Skeletal muscle satellite cell (primary cell): Measurements from ENCODE around the gene KCNB1.

ENCODE experiments used
- H3K27me3 ChIP-seq: 2 replicates; pipeline ENCODE4 v1.7.0; 2013; ENCODE audit warnings: low read length; ENCODE audit not compliant: control insufficient read depth, insufficient read depth
- H3K36me3 ChIP-seq: 2 replicates; pipeline ENCODE4 v1.7.0; 2013; ENCODE audit warnings: mild to moderate bottlenecking, control low read depth, low read length; ENCODE audit not compliant: insufficient read depth
- H3K4me1 ChIP-seq: 2 replicates; pipeline ENCODE4 v1.7.0; 2013; ENCODE audit warnings: low read length; ENCODE audit not compliant: control insufficient read depth, insufficient read depth
- H3K4me2 ChIP-seq: 2 replicates; pipeline ENCODE4 v1.7.0; 2013; ENCODE audit warnings: mild to moderate bottlenecking, low read length
- H3K4me3 ChIP-seq: 2 replicates; pipeline ENCODE4 v1.7.0; 2013; ENCODE audit warnings: low read length
- H3K9ac ChIP-seq: 2 replicates; pipeline ENCODE4 v1.7.0; 2013; ENCODE audit warnings: mild to moderate bottlenecking, low read depth, low read length, moderate library complexity
- H3K9me3 ChIP-seq: replicated peaks from 2 replicates; pipeline ENCODE4 v1.7.0; 2013; ENCODE audit warnings: mild to moderate bottlenecking, control low read depth, low read length

Gene KCNB1

DNA sequence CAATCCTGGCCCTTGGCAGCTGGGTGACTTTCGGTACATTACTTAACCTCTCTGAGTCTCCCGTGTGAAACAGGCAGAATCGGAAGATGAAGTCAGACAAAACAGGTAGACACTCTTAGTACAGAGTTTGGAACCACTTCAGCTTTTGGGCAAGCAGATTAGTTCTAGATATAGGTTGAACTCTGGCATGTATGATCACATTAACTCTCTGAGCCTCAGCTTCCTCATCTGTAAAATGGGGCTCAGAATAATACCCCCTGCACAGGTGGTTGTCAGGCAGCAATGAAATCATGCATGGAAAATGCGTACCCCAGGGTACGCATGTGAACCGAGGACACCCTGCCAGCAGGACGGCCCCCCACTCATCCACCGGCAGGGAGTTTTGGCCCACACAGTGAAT lies 87.7 kb downstream of the KCNB1 start:
- peaks cover 9% of the 10 kb centered on the region for H3K4me1 ChIP-seq
- no peak overlapping the region for H3K9ac ChIP-seq
- no peak overlapping the region for H3K4me3 ChIP-seq
- H3K4me2 ChIP-seq, result no peak overlapping the region
- H3K27me3 ChIP-seq, result peaks cover 27% of the 10 kb centered on the region
- no peaks in the 10 kb centered on the region for H3K9me3 ChIP-seq
- H3K36me3 ChIP-seq, result no peaks in the 10 kb centered on the region

DNA sequence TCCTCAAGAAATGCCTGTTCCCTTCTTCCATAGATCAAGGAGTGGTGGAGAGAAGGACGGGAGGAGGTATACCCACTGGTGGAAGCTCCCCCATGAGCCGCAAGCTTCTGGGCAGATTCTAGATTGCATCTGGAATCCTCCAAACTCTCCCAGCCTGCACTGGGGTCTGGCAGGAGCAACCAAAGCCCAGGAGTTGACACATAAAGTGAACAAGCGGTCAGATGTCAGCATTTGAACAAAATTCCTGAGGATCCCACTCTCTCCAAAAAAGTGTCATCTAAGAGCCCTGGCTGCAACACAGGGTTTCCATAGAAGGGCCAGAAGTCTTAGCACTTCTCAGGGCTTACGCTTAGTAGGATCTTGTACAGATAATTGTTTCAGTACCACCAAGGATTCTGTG lies 88.2 kb downstream of the KCNB1 start:
- no peaks in the 10 kb centered on the region for H3K36me3 ChIP-seq
- H3K27me3 ChIP-seq, result peaks cover 28% of the 10 kb centered on the region
- no peaks in the 10 kb centered on the region for H3K9me3 ChIP-seq
- peaks cover 9% of the 10 kb centered on the region for H3K4me1 ChIP-seq
- no peak overlapping the region for H3K4me3 ChIP-seq
- no peak overlapping the region for H3K9ac ChIP-seq
- H3K4me2 ChIP-seq, result no peak overlapping the region

DNA sequence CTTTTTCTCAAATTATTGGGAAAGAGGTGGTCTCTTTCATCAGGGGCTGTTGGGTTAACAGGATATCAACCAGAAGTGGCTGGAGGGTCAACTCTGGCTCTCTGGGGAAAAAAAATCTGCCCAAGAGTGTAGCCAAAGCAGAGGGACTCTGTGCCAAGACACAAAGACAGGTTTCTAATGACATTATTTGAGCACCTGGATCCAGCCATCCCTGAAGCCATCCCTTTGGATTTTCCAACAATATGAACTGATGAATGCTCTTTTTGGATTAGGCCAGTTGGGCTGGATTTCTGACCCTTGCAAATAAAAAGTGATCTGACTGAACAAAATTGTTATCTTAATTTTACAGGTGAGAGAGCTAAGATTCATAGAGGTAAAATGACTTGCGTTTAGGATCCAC lies 88.7 kb downstream of the KCNB1 start:
- H3K9me3 ChIP-seq, result no peaks in the 10 kb centered on the region
- no peak overlapping the region for H3K4me2 ChIP-seq
- H3K4me1 ChIP-seq, result peaks cover 9% of the 10 kb centered on the region
- H3K9ac ChIP-seq, result no peak overlapping the region
- H3K4me3 ChIP-seq, result no peak overlapping the region
- H3K27me3 ChIP-seq, result peaks cover 28% of the 10 kb centered on the region
- H3K36me3 ChIP-seq, result no peaks in the 10 kb centered on the region

DNA sequence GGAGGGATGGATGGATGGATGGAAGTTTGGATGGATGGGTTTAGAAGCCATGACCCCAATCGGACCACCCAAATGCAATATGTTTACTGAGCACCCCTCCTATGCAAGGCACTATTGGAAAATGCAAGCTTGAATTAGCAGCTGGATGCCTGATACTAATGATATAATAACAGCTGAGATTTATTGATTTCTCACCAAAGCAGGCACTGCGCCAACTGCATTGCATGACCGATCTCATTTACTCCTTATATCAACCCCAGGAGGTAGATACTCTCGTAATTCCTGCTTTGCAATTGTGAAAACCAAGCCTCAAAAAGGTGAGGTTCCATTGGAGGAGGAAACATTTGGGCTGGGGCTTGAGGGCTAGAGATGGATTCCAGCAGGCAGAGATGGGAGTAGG lies 89.7 kb downstream of the KCNB1 start:
- H3K36me3 ChIP-seq, result no peaks in the 10 kb centered on the region
- H3K4me3 ChIP-seq, result no peak overlapping the region
- H3K9ac ChIP-seq, result no peak overlapping the region
- no peaks in the 10 kb centered on the region for H3K9me3 ChIP-seq
- H3K27me3 ChIP-seq, result peaks cover 28% of the 10 kb centered on the region
- peaks cover 7% of the 10 kb centered on the region for H3K4me1 ChIP-seq
- H3K4me2 ChIP-seq, result no peak overlapping the region

DNA sequence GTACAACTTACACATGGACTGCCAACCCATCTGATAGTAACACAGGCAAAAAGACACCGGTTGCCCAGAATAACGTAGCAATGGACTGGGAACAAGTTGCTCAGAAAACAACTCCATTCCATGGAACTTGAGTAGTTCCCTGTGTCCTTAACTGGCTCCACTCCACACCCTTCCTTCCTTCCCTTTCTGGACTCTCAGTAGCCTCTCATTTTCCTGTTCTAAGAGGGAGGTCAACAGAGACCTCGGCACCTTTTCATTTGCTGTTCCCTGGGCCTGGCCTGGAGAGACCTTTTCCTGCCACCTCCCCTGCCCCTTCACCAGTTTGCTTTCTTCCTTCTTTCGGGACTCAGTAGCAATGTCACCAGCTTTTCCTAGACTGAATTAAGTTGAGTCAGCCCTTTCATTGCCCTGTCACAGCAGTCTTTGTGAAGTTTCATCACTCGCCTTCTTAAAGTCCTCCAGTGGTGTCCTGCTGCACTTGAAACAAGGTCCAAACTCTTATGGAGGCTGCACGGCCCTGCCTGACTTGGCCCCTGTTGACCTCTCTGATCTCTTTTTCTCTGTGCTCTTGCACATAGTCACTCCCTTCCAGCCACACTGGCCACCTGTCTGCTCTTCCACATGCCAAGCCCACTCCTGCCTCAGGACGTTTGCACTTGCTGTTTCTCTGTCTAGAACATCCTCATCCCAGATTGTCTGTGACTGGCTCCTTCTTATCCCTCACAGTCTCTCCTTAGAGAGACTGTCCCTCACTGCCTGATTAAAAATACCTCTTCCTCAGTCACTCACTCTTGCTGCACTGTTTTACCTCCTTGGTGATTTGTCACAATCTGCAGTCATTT lies 90.8 kb downstream of the KCNB1 start:
- Histone ChIP-seq H3K4me3 (no peak overlapping the region), H3K27me3 (peaks cover 32% of the 10 kb centered on the region), H3K9me3 (no peaks in the 10 kb centered on the region), H3K4me1 (no peaks in the 10 kb centered on the region), H3K36me3 (no peaks in the 10 kb centered on the region), H3K4me2 (no peak overlapping the region), H3K9ac (no peak overlapping the region)

DNA sequence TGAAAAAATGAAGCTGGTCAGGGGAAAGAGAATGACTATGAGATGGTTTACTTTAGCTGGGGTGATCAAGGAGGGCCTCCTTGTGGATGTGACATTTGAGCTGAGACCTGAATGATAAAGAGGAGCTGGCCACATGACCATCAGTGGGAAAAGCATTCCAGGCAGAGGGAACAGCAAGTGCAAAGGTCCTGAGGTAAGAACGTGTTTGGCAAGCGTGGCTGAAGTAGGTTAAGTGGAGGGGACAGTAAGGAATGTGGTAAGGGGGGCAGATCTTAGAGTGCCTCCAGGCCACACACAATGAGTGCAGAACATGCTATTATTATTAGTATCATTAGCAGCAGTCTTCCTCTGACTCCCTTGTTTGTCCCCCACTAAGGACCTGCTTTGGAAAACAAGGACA lies 92.6 kb downstream of the KCNB1 start:
- Histone ChIP-seq H3K4me2 (no peak overlapping the region), H3K4me1 (no peaks in the 10 kb centered on the region), H3K36me3 (no peaks in the 10 kb centered on the region), H3K27me3 (peaks cover 32% of the 10 kb centered on the region), H3K4me3 (no peak overlapping the region), H3K9ac (no peak overlapping the region), H3K9me3 (no peaks in the 10 kb centered on the region)

DNA sequence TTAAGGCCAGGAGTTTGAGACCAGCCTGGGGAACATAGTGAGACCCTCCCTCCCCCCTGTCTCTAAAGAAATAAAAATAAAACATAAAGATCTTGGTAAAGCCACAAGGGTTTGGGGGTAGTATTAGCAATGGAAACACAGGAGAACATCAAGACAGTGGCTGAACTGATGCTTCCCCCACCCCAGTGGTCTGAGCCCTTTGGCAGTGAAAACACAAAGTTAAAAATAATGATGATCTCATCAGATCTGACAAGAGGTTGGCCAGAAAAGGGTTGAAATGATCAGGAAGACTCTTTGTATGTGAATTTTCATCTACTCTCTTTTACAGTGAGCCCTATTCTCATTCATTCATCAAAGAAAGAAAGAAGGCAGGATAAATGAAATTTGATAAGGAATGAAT lies 93.7 kb downstream of the KCNB1 start:
- peaks cover 30% of the 10 kb centered on the region for H3K27me3 ChIP-seq
- H3K4me3 ChIP-seq, result no peak overlapping the region
- no peaks in the 10 kb centered on the region for H3K9me3 ChIP-seq
- H3K4me1 ChIP-seq, result no peaks in the 10 kb centered on the region
- no peaks in the 10 kb centered on the region for H3K36me3 ChIP-seq
- no peak overlapping the region for H3K9ac ChIP-seq
- H3K4me2 ChIP-seq, result no peak overlapping the region

DNA sequence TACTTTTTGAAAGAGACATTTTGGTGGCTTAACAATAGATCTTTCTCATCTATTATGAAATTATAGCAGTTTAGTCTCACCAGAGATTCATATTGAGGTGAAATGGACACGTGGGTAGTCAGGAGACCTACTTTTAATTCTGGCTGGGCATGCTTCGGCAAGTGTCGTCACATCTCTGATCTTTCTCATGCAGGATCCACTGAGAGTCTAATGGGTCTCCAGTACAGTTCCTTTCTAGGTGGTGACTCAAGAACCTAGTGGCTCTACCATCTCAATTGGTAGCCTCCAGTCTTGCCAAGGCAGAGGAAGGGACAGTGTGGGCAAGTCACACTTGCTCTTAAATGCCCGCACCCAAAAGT lies 94.9 kb downstream of the KCNB1 start:
- no peaks in the 10 kb centered on the region for H3K36me3 ChIP-seq
- H3K9ac ChIP-seq, result no peak overlapping the region
- H3K4me3 ChIP-seq, result no peak overlapping the region
- H3K9me3 ChIP-seq, result no peaks in the 10 kb centered on the region
- H3K4me2 ChIP-seq, result no peak overlapping the region
- H3K27me3 ChIP-seq, result peaks cover 19% of the 10 kb centered on the region
- no peaks in the 10 kb centered on the region for H3K4me1 ChIP-seq

DNA sequence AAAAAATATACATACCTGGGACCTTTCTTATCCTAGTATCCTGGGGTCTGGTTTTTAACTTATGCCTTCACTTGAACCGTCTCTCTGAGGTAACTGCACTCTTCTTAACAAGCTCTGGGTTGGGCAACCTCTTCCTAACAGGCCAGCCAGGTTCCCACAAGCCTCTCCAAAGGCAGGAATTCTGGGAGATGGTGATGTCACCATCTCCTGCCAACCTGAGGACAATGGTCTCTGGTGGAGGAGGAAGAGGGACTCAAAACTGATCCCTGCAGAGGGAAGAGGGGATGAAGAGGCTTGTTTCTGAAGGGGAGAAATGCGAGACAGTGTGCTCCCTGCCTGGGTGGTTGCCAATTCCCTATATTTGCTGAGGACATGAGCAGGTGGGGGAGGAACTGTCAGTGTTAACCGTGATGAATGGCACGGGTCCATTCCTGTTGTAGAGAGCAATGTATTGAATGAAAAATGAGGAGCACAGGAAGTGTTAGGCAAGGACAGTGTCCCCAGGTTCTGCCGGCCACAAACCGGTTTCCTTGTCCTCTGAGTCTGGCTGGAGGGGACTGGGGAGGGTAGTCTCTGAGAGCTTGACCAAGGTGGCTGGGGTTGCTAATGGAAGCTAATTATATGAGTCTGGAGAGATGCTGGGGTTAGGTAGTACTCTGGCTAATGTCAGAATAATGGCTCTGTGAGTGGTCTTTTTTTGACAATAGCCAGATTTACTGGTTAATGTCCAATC lies 95.5 kb downstream of the KCNB1 start:
- Histone ChIP-seq H3K36me3 (no peaks in the 10 kb centered on the region), H3K27me3 (peaks cover 17% of the 10 kb centered on the region), H3K4me2 (no peak overlapping the region), H3K4me3 (no peak overlapping the region), H3K9me3 (no peaks in the 10 kb centered on the region), H3K9ac (no peak overlapping the region), H3K4me1 (peaks cover 1% of the 10 kb centered on the region)

DNA sequence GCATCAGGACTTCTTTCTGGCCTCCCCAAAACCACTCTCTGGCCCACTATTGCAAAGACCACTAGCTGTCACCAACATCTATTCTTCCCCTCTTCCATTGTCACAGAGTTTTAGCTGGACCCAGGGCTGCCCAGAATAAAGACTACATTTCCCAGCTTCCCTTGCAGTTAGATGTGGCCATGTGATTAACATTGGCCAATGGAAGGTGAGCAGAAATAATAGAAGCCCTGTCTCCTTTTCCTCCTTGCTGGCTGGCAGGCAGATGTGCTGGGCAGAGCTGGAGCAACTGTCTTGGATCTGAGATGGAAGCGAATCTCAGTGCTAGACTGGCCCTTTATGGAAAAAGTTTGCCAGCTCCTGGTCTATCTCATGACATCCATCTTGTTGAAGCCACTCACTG lies 97.0 kb downstream of the KCNB1 start:
- Histone ChIP-seq H3K4me2 (no peak overlapping the region), H3K27me3 (peaks cover 11% of the 10 kb centered on the region), H3K36me3 (no peaks in the 10 kb centered on the region), H3K9me3 (no peaks in the 10 kb centered on the region), H3K4me1 (peaks cover 9% of the 10 kb centered on the region), H3K9ac (no peak overlapping the region), H3K4me3 (no peak overlapping the region)

DNA sequence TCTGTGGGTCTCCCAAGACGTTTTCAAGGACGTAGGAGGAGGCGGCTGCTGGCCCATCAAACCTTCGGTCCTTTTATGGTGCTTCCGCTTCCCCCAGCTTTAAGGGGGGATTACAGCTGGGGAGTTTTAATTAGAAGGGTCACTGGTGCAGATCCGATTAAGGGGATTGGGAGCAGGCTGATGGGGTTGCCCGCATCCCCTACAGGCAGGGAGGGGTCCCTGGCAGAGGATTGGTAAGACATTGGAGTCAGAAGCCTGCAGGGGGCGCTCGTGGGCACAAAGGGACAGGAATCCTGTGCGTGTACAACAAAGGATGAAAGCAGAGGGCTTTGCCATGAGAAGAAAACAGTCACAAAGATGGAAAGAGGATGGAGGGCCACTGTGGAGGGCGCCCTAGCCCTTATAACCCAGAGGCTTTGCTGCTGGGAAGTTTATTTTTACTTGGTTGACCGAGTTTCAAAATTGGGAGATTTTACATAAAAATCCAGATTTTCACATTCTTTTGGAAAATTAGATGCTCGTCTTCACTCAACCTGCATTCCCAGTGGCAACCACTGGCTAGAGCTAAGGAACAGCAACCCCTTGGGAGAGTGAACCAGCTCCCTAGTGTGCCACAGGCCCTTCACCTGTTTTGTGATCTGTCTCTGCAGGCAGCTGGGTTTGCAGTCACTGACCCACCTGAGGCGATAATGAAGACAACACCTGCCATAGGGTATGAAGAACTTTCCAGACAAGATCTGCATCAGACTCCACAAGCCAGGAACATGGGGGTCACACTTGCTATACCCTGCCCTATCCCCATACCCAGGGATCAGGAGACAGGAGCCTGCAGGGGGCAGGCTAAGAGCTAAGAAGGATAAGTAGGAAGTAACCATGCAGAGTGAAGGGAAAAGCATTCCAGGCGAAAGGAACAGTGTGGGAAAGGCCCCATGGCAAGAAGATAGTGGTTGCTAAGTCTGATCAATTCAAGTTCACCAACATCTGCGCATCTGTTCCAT lies 97.7 kb downstream of the KCNB1 start:
- H3K9me3 ChIP-seq, result no peaks in the 10 kb centered on the region
- no peak overlapping the region for H3K4me2 ChIP-seq
- H3K4me1 ChIP-seq, result peaks cover 9% of the 10 kb centered on the region
- H3K36me3 ChIP-seq, result no peaks in the 10 kb centered on the region
- H3K4me3 ChIP-seq, result no peak overlapping the region
- H3K27me3 ChIP-seq, result peaks cover 5% of the 10 kb centered on the region
- no peak overlapping the region for H3K9ac ChIP-seq
